Dermis microvascular lymphatic vessel endothelial cell (primary cell): ENCODE measurements around the gene FOXP3. TPM values are rescaled to one million over a fixed set of nuclear protein-coding genes. Genes with fewer than 3 reads are reported as not detected.

Experiments used
- DNase-seq, 2 donors: peaks; one replicate each; pipeline versions ENCODE4 v3.0.0 to v3.0.0-alpha.2; 2010; ENCODE audit warnings: low read depth in 2 of 2
- total RNA-seq: library from RNA; depleted of rRNA; stranded (reverse); fragments of >200 nt; gene quantifications from 2 replicates; pipeline ENCODE4 v1.2.1, GENCODE V29; 2014

The FOXP3 gene
- total RNA-seq, 1 donor from 2014 or later: not detected

DNA sequence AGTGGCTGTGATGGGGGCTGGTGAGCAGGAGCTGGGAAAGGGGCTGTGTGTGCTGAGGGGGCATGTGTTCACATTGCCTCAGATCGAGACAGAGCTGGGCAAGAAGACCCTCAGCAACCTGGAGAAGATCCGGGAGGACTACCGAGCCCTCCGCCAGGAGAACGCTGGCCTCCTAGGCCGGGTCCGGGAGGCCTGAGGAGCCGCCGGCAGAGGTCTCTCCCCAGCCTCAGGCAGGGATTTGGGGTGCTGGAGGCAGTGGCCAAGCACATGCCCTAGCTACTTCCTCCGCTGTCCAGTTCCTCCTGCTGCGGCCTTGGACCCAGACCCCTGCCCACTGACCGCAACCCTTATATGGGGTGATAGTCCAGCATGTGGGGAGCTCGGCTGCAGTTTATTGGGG lies 14.4 kb downstream of the FOXP3 start:
- DNase-seq: no peak

DNA sequence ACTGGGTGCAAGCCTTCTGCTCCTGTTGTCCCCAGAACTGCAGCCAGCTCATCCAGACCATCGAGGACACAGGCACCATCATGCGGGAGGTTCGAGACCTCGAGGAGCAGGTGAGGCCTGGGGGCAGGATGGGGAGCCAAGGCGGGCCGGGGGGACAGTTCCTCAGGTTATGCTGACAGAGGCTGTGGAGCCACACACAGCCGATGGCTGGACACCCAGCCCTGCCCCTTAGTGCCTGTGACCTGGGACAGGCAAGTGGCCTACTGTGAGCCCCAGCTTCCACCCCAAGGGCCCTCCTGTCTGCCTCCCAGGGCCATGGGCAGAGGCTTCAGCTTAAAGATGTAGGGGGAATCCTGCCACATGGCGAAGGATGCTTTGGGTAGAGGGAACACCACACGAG lies 14.9 kb downstream of the FOXP3 start:
- DNase-seq: no peak

DNA sequence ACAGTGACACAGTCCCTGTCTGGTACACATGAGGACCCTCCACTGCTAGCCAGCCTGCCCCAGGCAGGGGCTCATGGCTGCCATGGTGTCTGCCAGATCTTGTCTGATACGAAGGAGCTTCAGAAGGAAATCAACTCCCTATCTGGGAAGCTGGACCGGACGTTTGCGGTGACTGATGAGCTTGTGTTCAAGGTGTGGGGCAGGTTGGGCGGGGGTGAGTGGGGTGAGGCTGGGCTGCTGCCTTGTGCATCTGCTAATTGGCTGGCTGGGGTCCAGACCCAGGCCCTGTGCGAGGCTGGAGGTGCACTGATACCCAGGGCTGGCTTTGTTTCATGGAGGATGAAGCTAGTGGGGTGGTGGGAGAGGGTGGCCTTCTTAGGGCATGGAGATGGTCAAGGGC lies 15.4 kb downstream of the FOXP3 start:
- DNase-seq: no peak

DNA sequence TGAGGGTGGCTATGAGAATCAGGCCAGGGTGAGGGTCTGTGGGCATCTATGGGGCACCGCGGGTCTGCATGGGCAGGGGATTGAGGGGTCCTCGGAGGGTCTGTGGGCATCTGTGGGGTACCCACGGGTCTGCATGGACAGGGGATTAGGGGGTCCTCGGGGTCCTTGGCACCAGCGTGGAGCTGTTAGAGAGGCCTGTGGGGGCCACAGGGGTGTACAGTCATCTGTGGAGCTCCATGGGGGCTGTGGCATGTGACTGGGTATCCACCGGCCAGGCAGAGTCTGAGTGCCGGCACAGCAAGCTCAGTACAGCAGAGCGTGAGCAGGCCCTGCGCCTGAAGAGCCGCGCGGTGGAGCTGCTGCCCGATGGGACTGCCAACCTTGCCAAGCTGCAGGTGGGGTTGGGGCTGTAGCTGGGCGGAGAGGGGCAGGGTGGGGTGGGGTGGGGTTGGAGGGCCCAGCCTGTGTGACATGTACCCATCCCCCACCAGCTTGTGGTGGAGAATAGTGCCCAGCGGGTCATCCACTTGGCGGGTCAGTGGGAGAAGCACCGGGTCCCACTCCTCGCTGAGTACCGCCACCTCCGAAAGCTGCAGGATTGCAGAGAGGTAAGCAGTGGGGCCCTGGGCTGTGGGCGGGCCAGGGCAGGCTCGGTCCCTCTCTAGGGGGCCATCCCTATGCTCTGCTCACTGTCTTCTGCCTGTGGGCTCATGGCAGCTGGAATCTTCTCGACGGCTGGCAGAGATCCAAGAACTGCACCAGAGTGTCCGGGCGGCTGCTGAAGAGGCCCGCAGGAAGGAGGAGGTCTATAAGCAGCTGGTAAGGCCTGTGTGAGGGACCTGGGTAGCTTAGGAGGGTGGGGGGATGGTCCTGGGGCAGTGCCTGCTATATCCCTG lies 16.3 kb downstream of the FOXP3 start:
- DNase-seq: no peak

DNA sequence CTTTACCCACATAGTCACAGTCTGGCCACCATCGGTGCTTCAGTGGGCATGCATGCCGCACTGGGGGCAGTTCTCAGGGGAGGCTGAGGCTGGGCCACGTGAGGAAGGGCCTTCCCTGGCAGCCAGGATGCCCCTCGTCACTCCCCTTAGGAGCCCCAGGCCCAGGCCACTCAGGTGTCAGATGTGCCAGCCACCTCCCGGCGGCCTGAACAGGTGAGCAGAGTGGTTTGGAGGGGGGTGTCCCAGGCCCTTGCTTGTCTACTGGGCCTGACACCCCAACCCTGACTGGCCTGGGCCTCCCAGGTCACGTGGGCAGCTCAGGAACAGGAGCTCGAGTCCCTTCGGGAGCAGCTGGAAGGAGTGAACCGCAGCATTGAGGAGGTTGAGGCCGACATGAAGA lies 17.2 kb downstream of the FOXP3 start:
- no peak for DNase-seq

DNA sequence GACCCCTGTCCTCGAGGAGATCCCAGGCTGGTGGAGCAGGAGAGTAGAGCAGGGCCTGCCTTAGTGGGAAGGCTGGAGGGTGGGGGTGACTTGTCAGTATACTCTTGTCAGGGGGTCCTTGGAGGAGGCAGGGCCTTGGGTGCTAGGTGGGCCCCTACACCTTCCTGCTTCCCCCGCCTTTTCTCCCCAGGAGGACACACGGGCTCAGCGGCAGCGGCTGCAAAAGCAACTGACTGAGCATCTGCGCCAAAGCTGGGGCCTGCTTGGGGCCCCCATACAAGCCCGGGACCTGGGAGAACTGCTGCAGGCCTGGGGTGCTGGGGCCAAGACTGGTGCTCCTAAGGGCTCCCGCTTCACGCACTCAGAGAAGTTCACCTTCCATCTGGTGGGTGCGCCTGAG lies 18.0 kb downstream of the FOXP3 start:
- DNase-seq: no peak

DNA sequence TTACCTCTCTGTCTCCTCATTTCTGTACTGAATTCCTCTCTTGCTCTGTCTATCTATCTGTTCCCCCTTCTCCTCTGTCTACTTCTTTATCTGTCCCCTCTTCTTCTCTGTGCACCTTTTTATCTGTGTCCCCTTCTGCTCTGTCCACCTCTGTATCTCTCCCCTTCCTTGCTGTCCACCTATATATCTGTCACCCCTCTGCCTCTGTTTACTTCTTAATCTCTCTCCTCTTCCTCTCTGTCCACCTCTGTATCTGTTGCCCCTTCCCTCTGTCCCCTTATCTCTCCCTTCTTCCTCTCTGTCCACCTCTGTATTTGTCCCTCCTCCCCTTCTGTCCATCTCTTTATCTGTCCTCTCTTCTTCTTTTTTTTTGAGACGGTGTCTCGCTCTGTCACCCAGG lies 20.3 kb downstream of the FOXP3 start:
- DNase-seq: no peak

DNA sequence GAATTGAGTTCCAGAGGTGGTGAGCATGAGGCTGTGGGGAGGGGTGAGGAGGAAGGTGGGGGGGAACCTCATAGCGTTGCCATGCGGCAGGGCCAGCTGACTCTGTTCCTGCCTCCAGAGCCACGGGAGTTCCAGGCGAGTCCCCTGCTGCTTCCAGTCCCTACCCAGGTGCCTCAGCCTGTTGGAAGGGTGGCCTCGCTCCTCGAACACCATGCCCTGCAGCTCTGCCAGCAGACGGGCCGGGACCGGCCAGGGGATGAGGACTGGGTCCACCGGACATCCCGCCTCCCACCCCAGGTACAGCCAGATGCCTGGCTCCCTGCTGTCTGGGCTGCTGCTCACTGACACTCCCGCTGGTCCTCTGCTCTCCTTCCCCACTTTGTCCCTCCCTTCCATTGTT lies 21.3 kb downstream of the FOXP3 start:
- no peak for DNase-seq

DNA sequence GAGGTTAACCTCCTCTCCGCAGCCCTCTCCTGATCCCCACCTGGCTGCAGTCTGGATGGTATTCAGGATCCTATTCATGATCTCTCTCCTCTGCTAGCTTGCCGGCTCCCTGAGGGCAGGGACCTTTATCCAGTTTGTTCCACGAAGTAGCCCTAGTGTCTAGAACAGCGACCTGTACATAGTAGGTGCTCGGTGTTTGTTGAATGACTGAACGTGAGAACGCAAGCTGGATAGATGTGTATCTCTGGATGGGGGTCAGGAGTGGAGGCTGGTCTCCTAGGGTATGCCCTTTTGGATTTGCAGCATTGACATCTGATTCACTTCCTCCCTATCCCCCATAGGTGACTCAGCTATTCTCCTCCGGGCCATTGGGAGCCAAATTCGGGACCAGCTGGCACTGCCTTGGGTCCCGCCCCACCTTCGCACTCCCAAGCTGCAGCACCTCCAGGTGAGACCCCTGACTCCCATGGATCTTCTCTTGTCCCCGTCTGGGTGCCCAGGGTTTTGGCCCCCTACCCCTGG lies 21.9 kb downstream of the FOXP3 start:
- no peak for DNase-seq

DNA sequence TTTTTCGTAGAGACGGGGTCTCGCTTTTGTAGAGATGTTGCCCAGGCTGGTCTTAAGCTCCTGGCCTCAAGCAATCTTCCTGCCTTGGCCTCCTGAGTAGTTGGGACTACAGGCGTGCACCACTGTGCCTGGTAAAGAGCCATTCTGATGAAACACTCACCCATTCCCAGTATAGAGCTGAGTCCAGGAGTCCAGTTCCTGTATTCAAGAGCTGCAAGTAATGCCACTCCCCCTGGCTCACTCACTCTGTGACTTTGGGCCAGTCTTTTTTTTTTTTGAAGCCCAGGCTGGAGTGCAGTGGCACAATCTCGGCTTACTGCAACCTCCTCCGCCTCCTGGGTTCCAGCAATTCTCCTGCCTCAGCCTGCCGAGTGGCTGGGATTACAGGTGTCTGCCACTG lies 25.8 kb downstream of the FOXP3 start:
- no peak for DNase-seq

DNA sequence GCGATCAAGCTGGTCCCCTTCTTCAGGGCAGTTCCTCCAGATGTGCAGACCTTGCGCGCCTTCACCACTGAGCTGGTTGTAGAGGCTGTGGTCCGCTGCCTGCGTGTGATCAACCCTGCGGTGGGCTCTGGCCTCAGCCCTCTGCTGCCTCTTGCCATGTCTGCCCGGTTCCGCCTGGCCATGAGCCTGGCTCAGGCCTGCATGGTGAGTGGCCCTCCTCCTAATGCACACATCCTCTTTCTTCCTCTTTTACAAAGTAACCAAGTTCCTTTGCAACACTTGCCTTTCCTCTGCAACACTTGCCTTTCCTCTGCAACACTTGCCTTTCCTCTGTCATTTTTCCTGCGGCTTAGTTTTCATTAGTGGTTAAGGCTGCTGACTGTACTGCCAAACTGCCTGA lies 27.4 kb downstream of the FOXP3 start:
- DNase-seq: no peak

DNA sequence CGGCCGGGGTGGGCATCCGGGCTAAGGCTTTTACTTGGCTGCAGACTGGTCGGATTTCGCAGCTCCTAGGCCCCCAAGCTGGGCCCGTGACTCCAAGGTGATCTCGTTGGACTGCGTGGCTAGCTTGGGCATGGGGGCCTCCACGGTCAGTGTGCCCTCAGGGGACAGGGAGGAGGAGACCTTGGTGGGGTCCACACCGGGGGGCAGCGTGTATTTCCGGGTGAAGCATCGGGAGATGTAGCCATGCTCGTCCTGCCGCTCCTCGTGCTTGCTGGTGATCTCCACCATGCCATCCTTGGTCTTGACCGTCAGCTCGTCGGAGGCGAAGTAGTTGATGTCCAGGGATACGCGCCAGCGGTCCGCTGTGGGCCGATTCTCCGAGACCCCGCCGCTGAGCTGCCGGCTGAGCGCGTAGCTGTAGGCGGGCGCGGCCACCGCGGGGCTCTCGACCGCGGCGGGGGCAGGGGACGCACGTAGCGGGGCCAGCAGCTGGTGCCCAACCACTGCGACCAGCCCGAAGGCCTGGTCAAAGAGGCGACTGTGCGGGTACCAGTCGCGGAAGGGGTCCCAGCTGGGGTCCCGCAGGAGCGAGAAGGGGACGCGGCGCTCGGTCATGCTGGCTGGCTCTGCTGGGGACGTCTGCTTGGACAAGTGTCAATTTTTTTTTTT lies 30.5 kb downstream of the FOXP3 start:
- DNase-seq: no peak

DNA sequence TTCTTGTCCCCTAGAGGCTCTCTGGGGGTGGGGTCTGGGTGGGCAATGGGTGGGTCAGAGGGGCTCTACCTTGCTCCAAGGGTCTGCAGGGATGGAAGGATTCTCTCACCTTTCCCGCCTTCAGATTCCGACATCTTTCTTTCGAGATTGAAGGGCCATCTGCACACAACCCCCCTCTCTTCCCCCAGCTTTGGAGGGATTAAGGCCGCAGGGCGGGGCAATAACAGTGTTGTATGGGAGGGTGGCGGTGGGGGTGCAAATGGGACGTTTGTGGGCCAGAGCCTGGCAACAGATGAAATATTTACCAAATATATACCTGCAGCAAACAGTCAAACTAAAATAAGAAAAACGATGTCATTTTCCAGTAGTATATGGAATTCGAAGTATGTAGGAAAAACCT lies 31.3 kb downstream of the FOXP3 start, which contains the start of gene CACNA1F:
TSS of gene CACNA1F (minus strand) at position 165 of the 400 bp plus-strand sequence. CDS start at position 134, 31 bp downstream.
- no peak for DNase-seq

DNA sequence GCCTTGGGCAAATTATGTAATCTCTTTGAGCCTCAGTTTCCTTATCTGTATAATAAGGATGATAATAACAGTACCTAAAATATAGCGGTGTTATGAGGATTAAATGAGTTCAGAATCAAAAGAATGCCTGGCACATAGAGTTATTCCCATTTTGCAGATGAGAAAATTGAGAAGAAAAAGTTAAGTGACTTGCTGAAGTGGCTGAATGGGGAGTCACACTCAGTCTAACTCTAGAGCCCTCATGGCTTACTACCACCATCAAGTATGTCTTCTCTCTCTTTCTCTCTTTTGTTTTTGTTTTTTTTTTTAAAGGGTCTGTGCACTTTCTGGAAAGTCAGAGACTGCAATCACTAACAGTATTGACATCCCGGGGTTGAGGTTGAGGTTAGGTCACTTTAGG lies 32.0 kb downstream of the FOXP3 start:
- DNase-seq: no peak

DNA sequence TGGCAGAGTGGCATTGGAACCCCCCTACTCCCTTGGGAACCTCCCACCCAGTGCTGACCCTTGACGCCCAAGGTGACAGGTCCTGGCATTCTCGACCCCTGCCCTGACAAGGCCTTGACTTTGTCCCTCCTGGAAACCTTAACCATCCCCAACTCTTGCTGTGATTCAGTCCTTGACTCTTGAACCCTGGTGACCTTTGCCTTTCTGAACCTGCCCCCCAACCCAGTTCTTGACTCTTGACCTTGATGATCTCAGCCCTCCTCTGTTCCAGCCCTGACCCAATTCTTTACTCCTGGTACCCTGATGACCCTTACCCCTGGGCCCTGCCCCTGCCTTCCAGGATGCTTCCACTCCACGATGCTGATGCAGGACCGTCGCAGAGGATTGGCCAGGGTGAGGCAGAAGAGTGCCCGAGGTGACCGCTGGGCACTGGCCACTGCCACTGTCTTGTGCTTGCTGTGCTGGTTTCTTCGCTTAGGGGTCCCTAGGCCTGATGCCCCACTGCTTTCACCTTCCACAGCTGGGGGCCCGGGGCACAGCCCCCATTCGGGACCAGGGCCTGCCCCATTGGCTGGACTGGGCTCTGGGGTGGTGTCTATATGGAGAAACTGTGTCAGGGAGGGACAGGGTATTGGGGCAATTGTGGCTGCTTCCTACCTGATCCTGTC lies 33.0 kb downstream of the FOXP3 start:
- DNase-seq: no peak

DNA sequence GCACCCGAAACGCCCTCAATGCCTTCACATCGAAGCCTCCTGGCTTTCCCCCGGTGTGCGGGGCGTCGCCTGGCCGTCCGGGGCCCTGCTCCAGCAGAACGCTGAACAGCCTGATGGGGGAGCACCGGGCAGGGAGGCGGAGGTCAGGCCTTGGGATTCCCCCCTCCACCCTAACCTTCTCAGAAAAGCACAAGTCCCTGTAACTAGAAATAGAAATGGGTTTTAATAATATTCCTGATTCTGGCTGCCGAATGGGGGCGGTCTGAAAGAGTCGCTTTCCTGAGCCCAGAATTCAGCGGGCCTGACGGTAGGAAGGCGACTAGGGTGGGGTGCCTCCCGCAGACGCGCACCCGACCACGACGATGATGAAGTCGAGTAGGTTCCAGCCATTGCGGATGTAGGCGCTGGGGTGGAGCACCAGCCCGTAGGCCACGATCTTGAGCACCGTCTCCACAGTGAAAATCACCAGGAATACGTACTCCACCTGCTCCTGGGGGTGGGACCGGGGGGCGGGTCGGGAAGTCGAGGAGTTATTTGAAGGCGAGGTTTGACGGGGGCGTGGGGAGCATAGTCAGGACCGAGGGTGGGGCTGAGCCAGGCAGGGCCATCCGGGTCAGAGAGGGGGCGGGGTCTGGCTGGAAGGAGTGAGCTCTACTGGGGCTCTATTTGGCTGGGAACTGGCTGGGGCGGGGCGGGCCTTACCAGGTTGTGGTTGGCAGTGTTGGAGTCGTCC lies 33.8 kb downstream of the FOXP3 start:
- DNase-seq: no peak

DNA sequence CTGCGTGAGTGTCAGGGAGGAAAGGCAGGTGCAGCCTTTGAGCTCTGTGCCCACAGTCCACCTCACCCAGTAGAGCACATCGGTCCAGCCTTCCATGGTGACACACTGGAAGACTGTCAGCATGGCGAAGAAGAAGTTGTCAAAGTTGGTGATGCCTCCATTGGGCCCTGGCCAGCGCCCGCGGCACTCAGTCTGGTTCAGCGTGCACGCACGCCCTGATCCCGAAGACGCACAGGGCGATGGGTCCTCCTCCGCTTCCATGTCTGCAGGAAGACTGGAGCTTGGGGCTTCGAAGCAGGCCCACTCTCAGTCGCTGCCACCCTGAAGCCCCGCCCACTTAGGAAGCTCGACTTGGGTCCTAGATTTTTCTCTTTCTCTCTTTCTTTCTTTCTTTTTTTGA lies 36.3 kb downstream of the FOXP3 start:
- no peak for DNase-seq

DNA sequence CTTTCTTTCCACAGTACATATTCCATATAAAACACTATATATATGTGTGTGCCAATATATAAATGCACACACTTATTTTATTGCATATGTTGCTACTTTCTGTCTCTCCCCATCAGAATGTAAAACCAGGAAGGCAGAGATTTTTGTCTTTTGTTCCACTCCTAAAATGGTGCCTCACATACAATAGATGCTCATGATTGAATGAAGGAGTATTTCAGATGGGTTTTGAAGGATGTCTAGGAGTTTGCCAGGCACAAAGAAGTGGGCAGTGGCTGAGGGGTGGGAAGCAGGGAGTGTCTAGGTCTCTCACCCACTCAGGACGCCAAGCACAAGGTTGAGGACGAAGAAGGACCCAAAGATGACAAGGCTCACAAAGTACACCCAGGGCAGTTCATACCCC lies 36.8 kb downstream of the FOXP3 start:
- no peak for DNase-seq

DNA sequence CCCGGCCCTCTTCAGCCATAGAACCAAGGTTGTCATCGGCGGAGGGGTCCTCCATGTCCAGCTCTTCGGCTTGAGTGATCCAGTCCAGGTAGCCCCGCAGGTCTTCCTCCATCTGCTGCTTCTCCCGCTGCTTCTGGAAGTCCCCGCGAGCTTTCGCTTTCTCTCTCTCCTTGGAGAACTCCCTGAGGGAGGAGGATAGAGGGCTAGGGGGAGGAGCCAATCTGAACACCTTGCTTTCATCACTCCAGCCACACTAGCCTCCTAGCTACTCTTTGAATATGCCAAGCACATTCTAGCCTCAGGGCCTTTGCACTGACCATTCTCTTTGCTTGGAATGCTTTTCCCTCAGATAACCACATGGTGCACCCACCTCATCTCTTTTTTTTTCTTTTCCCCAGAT lies 37.6 kb downstream of the FOXP3 start:
- DNase-seq: no peak

DNA sequence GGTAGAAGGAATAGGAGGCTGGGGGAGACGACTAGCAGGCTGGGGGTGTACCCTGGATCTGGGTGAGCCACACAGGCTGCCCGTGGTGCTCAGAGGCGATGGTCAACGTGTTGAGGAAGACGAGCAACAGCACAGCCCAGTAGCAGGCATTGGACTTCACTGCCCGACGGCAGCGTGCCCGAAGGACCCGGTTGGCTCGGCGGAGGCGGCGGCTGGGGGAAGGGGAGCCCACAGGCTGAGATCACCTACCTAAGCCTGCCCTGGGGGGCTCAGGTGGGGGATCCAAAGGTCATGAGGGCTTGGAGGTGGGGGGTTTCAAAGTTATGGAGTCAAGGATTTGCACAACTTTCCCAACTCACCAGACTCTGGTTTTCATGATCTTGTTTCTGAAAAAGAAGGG lies 38.7 kb downstream of the FOXP3 start:
- no peak for DNase-seq

DNA sequence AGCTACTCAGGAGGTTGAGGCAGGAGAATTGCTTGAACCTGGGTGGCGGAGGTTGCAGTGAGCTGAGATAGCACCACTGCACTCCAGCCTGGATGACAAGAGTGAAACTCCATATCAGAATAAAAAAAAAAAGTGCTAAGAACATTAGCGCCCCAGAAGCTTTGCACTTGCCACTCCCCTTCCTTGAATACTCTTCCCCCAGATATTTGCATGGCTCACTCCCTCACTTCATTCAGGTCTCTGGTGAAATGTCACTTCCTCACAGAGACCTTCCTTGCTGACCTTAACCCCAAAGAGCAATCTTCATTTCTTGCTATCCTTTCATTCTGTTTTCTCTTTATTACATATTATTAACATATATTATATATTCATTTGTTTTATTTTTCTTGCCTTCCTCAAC lies 42.6 kb downstream of the FOXP3 start:
- DNase-seq: no peak

DNA sequence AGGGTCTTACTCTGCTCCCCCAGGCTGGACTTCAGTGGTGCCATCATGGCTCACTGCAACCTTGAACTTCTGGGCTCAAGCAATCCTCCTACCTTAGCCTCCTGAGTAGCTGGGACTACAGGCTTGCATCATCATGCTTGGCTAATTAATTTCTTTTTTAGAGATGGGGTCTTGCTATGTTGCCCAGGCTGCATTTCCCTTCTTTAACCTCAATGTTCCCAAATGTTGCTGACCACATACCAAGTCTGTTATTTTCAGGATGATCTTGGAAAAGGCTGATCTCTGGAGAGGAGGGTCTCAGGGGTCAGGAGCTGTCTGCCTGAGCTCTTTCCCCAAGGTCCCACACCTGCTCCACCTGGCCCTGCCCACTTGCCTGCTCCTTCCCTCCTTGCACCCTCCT lies 44.4 kb downstream of the FOXP3 start:
- DNase-seq: no peak
